MG63 (cell line): ENCODE measurements around the gene BPIFB2. TPM values are rescaled to one million over a fixed set of nuclear protein-coding genes. Genes with fewer than 3 reads are reported as not detected.
"Not testable (repeated sequence)": the region's sequence is repeated elsewhere in the genome, so short reads cannot be mapped to it uniquely, and the experiment has no call there.

Experiments
- DNase-seq: peaks from one replicate; pipeline ENCODE4 v3.0.0-alpha.2; 2020
- H3K27me3 ChIP-seq: fragments of 250-450 bp; sonication (Bioruptor Pico); 2 replicates; pipeline ENCODE4 v1.5.1; 2020; ENCODE audit warnings: mild to moderate bottlenecking, moderate library complexity
- H3K36me3 ChIP-seq: fragments of 250-450 bp; sonication (Bioruptor Pico); 2 replicates; pipeline ENCODE4 v1.5.1; 2020; ENCODE audit warnings: mild to moderate bottlenecking, moderate library complexity
- H3K4me3 ChIP-seq: fragments of 250-450 bp; sonication (Bioruptor Pico); 2 replicates; pipeline ENCODE4 v1.5.1; 2020; ENCODE audit warnings: mild to moderate bottlenecking, moderate library complexity
- H3K9me3 ChIP-seq: fragments of 250-450 bp; sonication (Bioruptor Pico); 2 replicates; pipeline ENCODE4 v1.5.1; 2020; ENCODE audit warnings: mild to moderate bottlenecking, moderate library complexity
- total RNA-seq: library from RNA; depleted of rRNA; stranded (reverse); fragments of >200 nt; shearing (Covaris generic); gene quantifications from 2 replicates; pipeline ENCODE4 v1.2.3, GENCODE V29; 2014; ENCODE audit warnings: low replicate concordance

The BPIFB2 gene
- total RNA-seq, 1 experiment from 2014 or later: not detected

DNA sequence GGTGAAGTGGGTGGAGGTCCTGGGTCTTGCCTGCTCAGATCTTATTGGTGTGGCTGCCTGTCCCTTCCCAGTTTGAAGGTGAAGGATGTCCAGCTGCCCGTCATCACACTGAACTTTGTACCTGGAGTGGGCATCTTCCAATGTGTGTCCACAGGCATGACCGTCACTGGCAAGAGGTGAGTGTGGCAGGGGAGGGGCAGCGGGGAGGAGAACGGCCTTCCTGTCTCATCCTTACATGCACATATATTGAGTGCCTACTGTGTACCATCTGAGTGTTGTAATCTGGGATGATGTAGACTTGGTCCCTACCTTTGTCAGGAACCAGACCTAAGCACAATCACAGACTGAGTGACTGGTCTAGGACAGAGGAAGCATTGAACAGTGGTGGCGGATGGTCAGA is 26.6 kb downstream of the BPIFB2 start:
- no peaks in the 10 kb centered on the region for H3K36me3 ChIP-seq
- DNase-seq: no peak
- H3K9me3 ChIP-seq: no peaks in the 10 kb centered on the region
- no peaks in the 10 kb centered on the region for H3K27me3 ChIP-seq
- H3K4me3 ChIP-seq: no peak overlapping the region

DNA sequence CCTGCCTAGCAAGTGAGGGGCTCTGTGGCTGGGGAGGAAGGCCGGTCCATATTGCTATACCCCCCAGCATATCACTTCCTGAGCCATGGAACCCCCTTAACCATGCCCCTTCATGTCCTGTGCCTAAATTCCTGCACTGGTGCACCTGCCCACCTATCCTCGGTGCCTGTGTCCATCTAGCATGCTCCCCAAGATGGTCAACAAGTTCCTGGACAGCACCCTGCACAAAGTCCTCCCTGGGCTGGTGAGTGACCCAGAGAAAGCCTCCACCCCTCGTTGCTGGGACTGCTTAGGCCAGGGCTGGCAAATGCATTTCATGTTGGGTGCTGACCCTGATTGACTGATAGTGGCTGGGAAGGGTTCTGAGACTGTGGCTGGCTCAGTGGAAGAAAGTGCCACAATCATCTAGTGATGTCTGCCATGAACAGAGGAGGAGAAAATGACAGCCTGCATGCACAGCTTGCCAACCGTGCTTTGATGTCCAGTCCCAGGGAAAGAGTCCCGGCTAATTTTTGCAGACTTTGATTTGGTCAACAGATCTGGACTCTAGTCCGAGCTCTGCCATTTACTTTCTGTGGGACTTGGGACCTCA is 27.5 kb downstream of the BPIFB2 start:
- DNase-seq: no peak
- H3K36me3 ChIP-seq: no peaks in the 10 kb centered on the region
- no peak overlapping the region for H3K4me3 ChIP-seq

DNA sequence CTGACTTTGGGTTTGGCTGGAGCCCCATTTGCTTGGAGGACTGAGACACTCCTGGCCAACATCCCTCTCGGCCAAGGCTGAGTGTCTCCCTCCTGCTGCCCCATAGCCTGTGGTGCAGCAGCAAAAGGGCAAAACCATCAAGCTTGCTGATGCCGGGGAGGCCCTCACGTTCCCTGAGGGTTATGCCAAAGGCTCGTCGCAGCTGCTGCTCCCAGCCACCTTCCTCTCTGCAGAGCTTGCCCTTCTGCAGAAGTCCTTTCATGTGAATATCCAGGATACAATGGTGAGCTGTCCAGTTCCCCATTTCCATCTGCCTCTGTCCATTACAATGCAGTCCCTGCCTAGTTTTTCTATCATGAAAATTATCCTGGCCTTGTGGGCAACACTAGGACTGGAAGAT is 30.0 kb downstream of the BPIFB2 start:
- no peaks in the 10 kb centered on the region for H3K36me3 ChIP-seq
- no peaks in the 10 kb centered on the region for H3K9me3 ChIP-seq
- DNase-seq: no peak
- no peaks in the 10 kb centered on the region for H3K27me3 ChIP-seq
- no peak overlapping the region for H3K4me3 ChIP-seq

More for the DNA sequence above, 27.5 kb downstream of the BPIFB2 start:
- H3K9me3 ChIP-seq: no peaks in the 10 kb centered on the region
- H3K27me3 ChIP-seq: no peaks in the 10 kb centered on the region

DNA sequence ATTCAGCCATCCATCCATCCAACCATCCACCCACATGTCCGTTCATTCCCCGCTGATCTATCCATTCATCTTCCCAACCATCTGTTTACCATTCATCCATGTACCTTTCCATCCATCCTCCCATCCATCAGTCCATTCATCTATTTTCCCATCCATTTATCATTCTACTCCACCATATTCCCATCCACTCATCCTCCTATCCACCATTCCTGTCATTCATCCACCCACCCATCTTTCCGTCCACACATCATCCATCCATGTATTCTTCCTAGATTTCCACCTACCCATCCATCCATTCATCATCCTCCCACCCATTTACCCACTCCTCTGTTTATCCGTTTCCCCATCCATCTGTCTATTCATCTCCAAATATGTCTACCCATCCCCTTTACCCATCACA is 30.7 kb downstream of the BPIFB2 start:
- Histone ChIP-seq H3K9me3 (no peaks in the 10 kb centered on the region), H3K36me3 (no peaks in the 10 kb centered on the region), H3K27me3 (no peaks in the 10 kb centered on the region), H3K4me3 (no peak overlapping the region)
- DNase-seq: no peak

DNA sequence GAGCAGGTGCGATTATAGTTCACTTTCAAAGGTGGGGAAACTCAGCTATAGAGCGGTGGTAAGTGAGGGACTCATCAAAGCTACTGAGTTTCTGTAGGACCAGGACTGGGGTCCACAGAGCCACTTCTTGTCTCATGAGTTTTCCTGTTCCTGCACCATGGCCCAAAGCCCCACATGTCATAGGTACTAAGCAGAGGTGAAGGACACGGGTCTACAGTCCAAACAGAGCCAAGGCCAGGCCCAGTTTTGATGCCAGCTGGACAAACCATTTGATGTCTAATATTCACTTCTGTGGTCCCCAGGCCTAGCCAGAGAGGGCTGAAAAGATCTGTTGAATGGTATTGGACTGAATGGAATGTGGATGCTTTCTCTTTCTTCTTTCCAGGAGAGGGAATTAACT is 34.9 kb downstream of the BPIFB2 start:
- H3K36me3 ChIP-seq: no peaks in the 10 kb centered on the region
- H3K27me3 ChIP-seq: no peaks in the 10 kb centered on the region
- no peak overlapping the region for H3K4me3 ChIP-seq
- no peaks in the 10 kb centered on the region for H3K9me3 ChIP-seq
- no peak for DNase-seq

DNA sequence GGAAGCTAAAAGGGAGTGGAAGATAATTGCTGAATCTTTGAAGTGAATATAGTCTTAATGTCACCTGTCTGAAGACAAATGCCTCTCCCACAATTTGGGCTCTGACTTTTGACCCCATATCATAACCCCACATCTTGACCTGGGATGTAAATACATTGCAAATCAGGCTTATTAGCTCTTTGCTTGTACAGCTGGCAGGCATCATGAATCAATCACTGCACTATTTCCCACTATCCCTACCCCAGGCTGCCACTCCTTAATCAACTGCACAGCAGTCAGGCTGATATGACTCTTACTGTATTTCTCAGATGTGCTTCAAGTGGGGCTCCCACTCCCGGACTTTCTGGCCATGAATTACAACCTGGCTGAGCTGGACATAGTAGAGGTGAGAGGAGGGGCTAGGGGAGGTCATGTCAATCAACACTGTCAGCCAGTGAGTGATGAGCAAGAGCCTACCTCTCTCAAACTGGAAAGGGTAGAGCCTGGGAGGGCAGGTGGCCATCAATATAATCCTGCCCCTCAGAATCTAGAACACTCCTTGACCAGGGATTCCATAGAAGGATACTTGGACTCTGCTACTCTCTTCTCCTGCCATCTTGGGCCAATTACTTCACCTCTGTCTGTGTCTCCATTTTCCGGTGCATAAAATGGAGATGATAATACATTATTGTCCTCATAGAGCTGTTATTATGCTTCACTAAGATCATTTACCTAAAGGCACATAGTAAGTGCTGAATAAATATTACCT is 35.7 kb downstream of the BPIFB2 start:
- no peak for DNase-seq

DNA sequence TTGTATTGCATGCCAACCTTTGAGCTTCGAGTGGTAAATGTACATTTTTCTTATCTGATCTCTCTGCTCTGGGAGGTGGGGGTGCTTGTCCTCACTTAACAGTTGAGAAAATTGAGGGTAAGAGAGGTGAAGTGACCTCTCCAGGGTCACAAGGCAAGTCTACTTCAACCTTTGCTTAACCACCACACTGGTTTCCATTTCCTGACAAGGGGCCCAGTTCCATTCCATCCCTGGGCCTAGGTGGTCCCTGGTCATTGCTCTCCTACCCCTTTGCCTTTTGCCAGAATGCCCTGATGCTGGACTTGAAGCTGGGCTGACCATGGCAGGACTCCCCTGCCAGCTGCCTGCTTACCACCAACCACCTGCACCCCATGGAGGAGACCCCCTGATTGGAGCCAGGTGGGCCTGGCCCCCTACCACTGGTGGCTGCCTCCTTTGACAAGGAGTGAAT is 36.3 kb downstream of the BPIFB2 start:
- Histone ChIP-seq H3K9me3 (no peaks in the 10 kb centered on the region), H3K36me3 (no peaks in the 10 kb centered on the region), H3K4me3 (no peak overlapping the region), H3K27me3 (no peaks in the 10 kb centered on the region)
- no peak for DNase-seq

More for the DNA sequence above, 35.7 kb downstream of the BPIFB2 start:
- Histone ChIP-seq H3K4me3 (no peak overlapping the region), H3K36me3 (no peaks in the 10 kb centered on the region), H3K9me3 (no peaks in the 10 kb centered on the region), H3K27me3 (no peaks in the 10 kb centered on the region)

DNA sequence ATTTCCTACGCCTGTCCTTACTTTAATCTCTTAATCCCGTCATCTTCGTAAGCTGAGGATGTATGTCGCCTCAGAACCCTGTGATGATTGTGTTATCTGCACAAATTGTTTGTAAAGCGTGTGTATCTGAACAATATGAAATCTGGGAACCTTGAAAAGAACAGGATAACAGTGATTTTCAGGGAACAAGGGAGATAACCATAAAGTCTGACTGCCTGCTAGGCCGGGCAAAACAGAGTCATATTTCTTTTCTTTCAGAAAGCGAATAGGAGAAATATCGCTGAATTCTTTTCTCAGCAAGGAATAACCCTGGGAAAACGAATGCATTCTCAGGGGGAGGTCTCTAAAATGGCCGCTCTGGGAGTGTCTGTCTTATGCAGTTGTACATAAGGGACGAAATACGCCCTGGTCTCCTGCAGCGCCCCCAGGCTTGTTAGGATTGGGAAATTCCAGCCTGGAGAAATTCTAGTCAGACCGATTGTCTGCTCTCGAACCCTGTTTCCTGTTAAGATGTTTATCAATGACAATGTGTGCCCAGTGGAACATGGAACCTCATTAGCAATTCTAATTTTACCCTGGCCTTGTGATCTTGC is 37.7 kb downstream of the BPIFB2 start:
- H3K36me3 ChIP-seq, DNase-seq, H3K9me3 ChIP-seq, H3K27me3 ChIP-seq, H3K4me3 ChIP-seq: not testable (repeated sequence)

DNA sequence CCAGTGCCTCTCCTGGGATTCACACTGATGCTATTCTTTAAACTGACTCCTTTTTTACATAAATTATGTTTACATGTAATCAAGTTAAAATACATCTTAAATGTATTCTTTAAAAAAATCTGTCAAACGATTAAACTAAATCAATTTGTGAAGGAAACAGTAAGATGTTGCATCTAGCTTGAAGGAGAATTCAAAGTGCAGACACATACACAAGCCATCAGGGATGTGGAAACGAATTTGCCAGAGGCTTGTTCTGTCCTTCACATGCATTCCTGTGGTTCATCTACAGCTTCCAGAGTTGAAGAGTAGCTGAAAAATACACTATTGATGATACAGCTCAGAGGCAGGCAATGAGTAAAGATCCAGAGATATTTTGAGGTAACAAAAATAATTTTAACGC is 38.9 kb downstream of the BPIFB2 start:
- no peaks in the 10 kb centered on the region for H3K9me3 ChIP-seq
- H3K27me3 ChIP-seq: no peaks in the 10 kb centered on the region
- no peak for DNase-seq
- H3K36me3 ChIP-seq: no peaks in the 10 kb centered on the region
- no peak overlapping the region for H3K4me3 ChIP-seq

DNA sequence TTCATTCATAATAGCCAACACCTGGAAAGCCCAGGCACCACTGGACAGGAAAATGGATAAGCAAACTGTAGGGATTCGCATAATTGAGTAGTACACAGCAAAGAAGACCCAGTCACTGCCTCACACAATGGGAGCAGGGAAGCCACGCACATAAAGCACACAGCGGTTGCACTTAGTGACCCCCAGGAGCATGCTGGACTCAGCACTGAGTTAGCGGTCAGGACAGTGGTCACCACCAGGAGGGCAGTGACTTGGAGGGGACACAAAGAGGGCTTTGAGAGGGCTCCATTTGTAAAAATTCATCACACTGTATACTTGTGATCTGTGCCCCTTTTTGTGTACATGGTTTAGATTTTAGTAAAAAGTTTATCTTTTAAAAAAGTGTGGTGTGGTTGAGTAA is 43.8 kb downstream of the BPIFB2 start:
- no peaks in the 10 kb centered on the region for H3K9me3 ChIP-seq
- H3K4me3 ChIP-seq: no peak overlapping the region
- no peaks in the 10 kb centered on the region for H3K27me3 ChIP-seq
- DNase-seq: no peak
- no peaks in the 10 kb centered on the region for H3K36me3 ChIP-seq

DNA sequence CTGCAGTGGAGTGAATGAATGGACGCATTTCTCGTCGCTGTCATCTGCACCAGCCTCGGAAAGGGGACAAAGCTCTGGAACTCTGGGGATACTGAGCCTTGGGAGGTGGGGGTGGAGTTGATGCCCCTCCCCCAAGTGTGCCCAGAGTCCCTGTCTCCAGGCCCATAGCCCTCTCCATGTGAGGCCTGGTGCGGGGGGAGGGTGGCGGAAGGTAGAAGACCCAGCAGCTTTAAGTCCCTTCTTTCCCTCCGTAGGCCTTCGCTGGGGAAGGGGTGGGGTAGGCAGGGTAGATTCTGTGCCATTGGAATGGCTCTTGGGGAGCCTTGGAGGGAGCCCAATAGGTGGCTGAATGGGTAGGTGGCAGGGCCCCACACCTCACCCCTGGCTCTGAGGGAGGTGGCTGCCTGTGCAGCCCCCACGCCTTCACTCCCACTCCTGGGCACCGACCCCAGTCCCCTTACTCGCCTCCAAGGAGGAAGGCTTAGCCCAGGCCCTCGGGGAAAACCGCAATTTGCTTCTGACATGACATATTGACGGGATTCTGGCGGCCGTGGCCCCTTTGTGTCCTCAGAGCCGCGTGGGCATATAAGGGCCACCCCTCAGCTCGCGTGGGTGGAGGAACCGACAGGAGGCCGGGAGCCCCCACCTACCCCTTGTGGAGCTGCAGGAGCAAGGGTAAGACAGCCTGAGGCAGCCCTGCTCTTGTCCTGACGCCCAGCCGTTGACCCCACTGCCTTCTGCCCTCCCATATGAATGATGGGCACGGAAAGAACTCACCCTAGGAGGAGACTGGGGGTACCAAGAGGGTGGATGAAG is 46.0 kb downstream of the BPIFB2 start, which contains the start of gene BPIFB3:
BPIFB3 (plus strand) TSS at position 613 of the 816 bp plus-strand sequence. CDS start 1,533 bp downstream, outside the sequence.
- no peaks in the 10 kb centered on the region for H3K9me3 ChIP-seq
- no peak within 1 kb of the TSS for H3K4me3 ChIP-seq
- H3K36me3 ChIP-seq: no peaks in the 10 kb centered on the region
- no peak for DNase-seq
- H3K27me3 ChIP-seq: no peaks in the 10 kb centered on the region

DNA sequence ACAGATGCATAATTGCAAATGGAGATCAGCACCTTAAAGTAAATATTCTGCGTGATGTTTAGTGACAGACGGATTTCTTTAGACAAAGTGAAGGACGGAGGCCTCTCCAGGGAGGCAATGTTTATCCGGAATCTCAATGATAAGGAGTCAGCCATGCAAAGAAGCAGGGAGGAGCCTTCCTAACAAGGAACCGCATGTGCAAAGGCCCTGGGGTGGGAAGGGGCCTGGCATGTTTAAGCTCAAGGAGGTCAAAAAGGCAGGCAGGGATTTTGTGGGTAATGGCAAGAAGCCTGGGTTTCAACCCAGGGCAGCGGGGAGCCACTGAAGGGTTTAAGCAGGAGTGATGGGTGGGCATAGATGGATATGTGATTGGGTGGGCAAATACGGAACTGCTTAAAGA is 46.9 kb downstream of the BPIFB2 start:
- Histone ChIP-seq H3K9me3 (no peaks in the 10 kb centered on the region), H3K36me3 (no peaks in the 10 kb centered on the region)
- no peak for DNase-seq

DNA sequence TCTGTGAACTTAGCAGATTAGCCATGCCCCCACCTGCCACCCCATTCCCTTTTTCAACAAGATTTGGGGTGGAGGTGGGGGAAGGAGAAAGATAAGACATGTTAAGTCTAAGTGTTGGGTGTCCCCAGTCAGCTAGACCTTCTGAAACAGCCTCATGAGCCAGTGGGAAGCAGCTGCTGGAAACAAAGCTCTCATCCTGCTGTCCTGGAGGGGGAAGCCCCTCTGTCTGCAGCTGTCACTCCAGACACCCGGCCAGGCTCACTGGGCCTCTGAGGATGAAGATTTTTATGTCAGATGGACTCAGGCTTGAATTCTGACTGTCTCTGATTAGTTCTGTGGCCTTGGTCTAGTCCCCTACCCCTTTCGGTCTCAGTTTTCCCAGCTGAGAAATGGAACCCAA is 47.3 kb downstream of the BPIFB2 start:
- Histone ChIP-seq H3K9me3 (no peaks in the 10 kb centered on the region), H3K27me3 (no peaks in the 10 kb centered on the region), H3K36me3 (no peaks in the 10 kb centered on the region), H3K4me3 (no peak overlapping the region)
- DNase-seq: no peak

More for the DNA sequence above, 46.9 kb downstream of the BPIFB2 start:
- no peak overlapping the region for H3K4me3 ChIP-seq
- H3K27me3 ChIP-seq: no peaks in the 10 kb centered on the region

DNA sequence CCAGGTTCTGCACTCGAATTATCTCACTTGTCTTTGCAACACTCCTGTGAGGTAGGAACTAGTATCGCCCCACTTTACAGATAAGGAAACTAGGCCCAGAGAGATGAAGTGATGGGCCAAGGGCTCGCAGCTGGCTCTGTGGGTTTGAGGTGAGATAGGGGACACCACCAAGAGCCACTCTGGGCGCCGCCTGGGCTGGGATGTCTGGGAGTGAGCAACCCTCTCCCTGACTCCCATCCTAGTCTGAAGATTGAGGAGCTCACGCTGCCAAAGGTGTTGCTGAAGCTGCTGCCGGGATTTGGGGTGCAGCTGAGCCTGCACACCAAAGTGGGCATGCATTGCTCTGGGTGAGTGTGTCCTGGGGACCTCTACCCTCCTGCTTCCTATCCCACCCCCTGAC is 51.6 kb downstream of the BPIFB2 start:
- no peak for DNase-seq
- H3K9me3 ChIP-seq: no peaks in the 10 kb centered on the region
- no peak overlapping the region for H3K4me3 ChIP-seq
- no peaks in the 10 kb centered on the region for H3K36me3 ChIP-seq
- H3K27me3 ChIP-seq: no peaks in the 10 kb centered on the region

DNA sequence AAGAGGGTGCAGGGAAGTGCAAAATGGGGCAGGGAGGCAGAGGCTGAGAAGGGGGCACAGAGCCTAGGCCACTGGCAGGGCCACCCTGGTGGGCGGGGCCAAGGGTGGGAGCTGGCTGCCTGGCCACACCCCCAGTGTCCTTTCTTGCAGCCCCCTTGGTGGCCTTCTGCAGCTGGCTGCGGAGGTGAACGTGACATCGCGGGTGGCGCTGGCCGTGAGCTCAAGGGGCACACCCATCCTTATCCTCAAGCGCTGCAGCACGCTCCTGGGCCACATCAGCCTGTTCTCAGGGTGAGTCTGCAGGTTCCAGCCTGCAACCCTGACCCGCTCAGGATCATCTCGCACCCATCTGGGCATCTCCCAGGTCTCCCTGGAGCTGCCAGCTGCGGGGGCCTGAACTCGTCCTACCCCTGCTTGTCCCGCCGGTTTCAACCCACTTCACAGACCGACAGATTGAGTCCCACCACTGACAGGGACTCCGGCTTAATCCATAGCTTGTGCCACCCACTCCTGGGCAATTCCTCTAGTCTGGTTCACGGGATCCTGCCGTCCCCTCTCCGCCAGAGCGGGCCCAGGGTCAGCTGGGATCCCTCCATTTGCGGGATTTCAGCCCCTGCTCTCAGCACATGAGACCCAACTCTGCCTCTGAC is 52.4 kb downstream of the BPIFB2 start:
- no peaks in the 10 kb centered on the region for H3K36me3 ChIP-seq
- H3K27me3 ChIP-seq: no peaks in the 10 kb centered on the region
- H3K9me3 ChIP-seq: no peaks in the 10 kb centered on the region
- no peak overlapping the region for H3K4me3 ChIP-seq
- DNase-seq: no peak

DNA sequence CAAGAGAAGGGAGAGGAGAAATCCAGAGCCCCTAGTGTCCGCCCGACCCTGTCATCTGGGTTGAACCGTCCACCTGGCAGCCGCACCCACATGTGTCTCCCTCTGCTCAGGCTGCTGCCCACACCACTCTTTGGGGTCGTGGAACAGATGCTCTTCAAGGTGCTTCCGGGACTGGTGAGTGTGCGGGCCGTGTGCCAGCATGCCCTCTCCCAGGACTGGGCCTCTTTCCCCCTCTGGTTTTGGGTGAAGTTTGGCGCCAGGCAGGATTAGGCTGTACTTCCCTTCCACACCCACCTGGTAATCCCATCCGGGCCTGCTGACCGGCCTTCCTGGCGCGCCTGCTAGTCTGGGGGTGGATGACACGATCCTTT is 54.1 kb downstream of the BPIFB2 start:
- Histone ChIP-seq H3K9me3 (no peaks in the 10 kb centered on the region), H3K36me3 (no peaks in the 10 kb centered on the region), H3K27me3 (no peaks in the 10 kb centered on the region), H3K4me3 (no peak overlapping the region)
- no peak for DNase-seq
